ENCODE results near the gene USP37.

The USP37 gene

DNA sequence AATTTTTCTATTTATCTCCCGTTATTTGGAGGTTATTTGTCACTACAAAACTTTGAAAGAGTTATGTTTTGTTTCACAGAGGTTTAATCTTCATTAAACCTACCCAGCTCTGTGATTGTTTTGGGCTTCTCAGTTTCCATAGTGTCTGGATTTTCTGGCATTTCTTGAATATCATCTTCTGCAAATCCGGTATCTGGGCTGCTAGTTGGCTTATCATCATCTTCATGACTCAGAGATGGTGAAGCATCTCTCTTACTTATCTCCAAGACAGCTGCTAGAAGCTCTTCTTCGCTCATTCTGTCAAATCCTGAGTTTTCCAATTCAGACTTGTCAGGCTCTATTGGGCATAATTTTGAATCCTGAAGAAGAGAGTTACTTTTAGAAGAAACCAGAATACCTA lies 93.6 kb downstream of the USP37 start:
- DNase-seq = no peak

DNA sequence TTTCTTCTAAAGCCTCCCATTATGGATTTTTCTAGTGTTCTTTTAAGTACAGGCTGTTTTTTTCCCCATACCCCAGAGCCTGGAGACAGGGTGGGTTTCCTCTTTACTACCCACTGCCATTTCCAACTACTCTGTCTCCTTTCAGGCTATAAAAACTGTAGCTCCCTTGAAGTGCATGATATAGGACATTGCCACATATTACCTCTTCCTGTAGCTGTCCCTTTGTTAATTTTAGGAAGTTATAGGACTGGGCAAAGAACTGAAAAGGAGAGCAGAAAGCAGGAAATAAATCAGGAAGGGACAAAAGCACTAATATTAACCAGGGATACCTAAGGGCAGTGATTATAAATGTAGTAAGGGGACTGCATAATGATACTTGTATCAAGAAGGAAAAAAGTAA lies 95.2 kb downstream of the USP37 start:
- DNase-seq = no peak

DNA sequence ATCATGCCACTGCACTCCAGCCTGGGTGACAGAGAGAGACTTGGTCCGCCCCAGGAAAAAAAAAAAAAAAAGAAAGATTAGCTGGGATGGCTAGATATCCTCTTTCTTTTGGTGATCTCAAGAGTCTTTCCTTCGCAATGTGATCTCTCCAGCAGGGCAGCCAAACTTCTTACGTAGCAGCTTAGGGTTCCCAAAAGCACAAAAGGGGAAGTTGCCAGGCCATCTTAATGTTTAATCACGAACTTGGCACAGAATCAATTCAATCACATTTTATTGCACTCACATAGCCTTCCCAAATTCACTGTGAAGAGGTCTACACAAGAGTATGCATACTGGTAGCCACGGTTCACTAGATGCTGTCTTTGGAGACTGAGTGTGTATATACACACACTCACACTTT lies 96.2 kb downstream of the USP37 start:
- DNase-seq = no peak

DNA sequence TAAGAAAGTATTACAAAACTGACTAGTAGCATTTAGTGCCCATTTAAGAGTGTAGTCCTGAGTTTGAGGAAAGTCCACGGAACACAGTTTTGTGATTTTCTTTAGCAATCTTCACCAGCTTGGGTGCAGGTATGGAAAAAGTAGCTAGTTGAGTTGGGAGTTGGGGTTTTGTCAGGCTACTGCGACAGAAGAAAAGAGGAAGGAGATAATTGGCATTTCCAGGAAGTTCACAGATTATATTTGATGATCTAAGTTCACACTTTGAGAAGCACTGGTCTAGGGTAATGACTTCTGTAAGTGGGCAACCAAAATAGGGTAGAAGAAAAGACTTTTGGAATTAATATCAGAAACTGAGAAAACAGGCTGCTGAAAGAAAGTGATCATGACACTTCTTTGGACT lies 97.1 kb downstream of the USP37 start:
- DNase-seq = no peak

DNA sequence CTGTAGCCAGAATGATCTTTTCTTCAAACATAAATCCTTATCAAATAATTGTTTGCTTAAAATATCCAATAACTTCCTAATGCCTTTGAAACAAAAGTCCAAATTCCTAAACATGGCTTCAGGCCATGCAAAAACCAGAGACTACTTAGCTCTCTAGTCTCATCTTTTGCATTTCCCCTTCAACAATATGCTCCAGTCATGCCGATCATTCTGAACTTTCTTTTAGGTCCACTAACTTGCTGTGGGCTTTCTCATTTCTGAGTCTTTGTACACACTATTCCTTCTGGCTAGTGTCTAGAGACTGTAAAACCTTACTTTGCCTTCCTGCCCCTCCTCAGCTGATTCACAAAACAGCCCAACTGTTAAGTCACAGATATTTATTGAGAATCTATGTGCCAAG lies 97.7 kb downstream of the USP37 start:
- DNase-seq = no peak

DNA sequence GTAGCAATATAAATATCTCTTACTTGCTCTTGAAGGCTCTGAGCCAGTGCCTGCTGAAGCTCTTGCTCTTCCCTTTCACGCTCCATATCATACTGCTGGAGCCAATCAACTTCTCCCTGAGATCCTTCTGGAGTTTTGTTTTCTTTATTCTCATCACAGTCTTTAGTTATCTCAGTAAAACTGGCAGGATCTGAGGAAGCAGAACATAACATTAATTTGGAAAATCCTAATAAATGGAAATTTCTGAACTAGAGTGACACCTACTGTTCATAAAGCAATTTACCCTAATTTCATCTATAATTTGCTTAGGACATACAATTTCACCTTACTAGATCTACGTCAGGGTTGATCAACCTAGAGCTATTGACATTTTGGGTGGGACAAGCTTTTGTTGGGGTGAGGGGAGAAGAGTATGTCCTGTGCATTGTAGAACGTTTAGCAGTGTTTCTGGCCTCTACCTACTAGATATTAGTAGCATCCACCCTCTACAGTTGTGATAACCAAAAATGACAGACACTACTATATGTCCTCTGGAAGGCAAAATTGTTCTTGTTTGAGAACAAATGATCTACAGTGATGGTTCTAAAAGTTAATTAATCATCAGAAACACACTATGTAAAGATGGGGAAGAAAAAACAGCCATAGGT lies 102.0 kb downstream of the USP37 start:
- no peak for DNase-seq

DNA sequence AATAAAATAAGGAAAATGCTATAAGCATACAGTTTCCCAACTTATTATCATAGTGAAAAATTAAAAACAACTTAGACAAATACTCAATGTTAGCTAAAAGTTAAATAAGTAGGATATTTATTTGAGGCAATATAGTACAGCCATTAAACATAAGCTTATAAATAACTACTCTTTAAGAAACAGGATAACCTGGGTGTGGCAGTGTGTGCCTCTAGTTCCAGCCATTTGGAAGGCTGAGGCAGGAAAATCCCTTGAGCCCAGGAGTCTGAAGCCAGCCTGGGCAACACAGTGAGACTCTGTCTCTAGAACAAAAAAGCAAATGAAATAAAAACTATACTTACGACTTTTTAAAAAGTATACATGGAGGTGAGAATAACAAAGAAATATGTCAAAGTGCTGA lies 109.6 kb downstream of the USP37 start:
- no peak for DNase-seq

DNA sequence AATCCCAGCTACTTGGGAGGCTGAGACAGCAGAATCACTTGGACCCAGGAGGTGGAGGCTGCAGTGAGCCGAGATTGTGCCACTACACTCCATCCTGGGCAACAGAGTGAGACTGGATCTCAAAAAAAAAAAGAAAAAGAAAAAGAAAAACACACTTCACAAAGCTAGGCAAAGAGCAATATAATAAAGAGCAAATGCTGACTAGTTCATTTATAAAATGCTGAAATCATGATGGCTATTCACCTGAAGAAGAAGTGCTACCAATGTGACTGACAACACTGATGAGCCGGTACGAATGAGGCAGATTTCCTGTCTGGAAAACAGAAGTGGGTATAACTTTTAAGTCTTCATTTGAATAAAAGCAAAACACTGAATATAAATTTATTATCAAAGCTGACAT lies 111.3 kb downstream of the USP37 start:
- DNase-seq = no peak

DNA sequence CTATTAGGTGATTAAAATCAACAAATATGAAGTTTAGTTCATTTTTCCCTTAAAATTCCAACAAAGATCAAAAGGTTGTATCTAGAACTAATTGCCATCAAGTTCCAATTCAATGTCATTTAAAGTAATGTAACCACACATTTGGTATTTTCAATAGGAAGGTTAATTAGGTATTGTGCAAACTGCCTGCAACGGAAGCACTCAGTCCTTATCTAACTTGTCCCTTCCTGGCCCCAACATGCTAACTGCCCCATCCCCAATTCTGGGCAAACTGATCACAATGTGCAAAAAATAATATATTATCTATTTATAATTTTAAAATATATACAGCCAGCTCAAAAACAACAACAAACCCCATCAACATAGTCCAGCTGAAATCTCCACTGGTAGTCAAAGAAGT lies 116.1 kb downstream of the USP37 start:
- DNase-seq = no peak

DNA sequence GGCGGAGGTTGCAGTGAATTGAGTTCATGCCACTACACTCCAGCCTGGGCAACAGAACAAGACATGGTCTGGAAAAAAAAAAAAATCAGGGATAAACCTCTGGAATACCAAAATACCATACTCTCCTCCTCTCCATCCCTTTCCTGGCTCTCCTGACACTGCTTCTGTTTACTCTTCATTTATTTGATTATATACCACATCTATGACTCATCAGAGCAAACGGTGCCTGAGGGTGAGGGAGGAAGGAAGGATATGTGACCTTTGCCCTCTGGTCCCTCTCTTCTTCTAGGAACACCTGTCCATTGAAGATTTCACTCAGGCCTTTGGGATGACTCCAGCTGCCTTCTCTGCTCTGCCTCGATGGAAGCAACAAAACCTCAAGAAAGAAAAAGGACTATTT lies 119.2 kb downstream of the USP37 start:
- DNase-seq = peak; percentile 55

DNA sequence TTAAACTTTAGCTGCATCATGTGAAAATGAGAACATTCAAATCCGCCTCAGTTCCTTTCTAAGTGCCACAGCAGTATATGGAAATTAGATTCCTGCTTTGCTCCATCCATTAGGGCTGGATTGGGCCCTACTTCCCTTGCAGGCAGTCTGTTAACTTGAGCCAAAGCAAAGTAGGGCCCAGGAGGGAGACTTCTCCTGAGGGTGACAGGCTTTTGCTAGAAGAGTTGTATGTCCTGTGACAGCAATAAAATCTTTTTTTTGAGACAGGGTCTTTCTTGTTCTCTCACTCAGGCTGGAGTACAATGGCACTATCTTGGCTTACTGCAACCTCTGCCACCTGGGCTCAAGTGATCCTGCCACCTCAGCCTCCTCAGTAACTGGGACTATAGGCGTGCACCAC lies 121.1 kb downstream of the USP37 start:
- no peak for DNase-seq

DNA sequence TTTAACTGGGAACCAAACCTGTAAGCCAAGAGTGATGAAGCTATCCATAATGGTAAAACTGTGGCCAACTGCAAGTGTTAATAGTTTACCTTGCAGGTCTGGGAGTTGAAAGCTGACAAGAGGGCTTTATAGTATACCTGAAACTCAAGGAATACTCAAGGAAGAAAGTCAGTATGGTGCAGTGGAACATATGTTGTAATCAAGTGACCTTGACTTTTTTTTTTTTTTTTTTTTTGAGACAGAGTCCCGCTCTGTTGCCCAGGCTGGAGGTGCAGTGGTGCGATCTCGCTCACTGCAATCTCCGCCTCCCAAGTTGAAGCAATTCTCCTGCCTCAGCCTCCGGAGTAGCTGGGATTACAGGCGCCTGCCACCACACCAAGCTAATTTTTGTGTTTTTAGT lies 121.6 kb downstream of the USP37 start:
- no peak for DNase-seq

DNA sequence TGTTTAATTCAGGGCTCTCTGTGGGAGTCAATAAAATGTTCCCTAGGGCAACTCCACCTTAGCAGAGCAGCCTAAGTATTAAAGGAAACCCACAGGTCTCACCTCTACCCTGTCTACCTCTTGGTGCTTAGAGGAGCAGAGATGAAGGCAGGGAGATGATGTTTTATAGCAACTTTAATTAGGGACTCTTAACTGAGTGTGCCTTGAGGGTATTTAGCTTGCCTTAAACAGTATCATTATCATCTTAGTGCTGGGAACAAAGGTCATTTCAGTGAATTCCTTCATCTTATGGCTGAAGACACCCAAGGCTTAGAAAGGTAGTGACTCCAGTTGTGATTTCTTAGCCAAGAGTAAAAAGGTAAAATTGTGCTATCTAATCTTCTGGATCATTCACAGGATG lies 122.5 kb downstream of the USP37 start:
- DNase-seq = no peak

DNA sequence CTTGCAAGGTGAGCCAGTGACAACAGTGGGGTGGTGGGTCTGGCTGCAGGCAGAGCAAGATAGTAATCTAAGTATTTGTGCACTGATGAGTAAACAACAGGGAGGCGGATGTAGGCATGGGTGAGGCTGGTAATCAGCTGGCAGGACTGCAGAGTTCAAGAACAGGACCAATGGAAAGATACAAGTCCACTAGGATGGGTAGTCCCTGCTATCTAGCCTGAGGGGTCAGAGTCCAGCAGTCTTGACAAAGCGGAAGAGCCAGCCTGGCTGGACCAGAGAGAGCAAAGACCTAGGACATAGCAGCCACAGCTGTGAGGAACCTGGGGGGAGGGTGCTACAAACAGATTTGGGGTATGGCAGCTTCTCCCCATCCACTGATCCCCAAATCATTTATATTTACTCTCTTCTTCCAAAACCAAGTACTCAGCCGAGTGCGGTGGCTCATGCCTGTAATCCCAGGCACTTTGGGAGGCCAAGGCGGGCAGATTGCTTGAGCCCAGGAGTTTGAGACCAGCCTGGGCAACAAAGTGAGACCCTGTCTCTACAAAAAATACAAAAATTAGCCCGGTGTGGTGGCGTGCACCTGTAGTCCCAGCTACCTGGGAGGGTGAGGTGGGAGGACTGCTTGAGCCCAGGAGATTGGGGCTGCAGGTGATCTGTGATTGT lies 123.3 kb downstream of the USP37 start:
- no peak for DNase-seq

DNA sequence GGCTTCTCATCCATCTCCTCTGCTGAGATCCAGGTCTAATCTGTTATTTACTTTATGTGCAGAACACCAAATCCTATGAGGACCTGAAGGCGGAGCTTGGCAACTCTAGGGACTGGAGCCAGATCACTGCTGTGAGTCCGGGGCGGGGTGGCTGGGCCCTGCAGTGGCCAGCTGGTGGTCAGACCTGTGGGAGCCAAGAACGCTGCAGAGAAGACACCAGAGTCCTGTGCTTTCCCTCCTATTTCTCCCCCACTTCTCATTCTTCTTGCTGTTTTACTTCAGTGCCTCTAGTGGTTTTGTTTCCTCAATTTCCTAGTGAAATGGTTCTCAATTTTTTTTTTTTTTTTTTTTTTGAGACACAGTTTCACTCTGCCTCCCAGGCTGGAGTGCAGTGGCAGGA lies 129.6 kb downstream of the USP37 start:
- DNase-seq = no peak

DNA sequence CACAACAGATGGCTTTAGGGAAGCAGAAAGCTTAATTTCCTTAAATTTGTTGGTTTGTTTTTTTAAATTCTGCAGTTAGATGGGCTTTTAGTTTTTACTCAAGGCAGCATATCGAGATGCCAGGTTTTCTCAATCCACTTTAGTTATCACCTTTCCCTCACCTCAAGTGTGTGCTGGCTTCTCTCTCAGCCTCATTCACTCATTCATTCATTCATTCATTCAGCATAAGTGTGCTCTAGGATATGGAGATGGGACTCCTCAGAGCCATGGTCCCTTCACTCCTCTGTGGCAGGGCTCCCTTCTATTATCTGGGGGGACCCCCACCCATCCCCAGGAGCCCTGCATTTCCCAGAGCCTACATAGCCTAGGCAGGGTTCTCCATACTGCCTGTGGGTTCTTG lies 130.2 kb downstream of the USP37 start:
- no peak for DNase-seq

DNA sequence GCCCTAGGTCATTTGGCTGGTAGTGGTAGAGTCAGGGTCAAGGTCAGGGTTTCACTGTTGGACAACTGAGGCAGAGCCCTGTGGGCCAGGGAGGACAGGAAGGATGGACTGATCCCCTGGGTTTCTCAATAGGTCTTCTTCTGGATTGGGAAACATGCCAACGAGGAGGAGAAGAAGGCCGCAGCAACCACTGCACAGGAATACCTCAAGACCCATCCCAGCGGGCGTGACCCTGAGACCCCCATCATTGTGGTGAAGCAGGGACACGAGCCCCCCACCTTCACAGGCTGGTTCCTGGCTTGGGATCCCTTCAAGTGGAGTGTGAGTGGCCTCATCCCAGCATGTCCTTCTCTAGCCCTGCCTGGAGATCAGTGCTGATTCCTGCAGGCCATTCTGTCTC lies 131.2 kb downstream of the USP37 start:
- no peak for DNase-seq

DNA sequence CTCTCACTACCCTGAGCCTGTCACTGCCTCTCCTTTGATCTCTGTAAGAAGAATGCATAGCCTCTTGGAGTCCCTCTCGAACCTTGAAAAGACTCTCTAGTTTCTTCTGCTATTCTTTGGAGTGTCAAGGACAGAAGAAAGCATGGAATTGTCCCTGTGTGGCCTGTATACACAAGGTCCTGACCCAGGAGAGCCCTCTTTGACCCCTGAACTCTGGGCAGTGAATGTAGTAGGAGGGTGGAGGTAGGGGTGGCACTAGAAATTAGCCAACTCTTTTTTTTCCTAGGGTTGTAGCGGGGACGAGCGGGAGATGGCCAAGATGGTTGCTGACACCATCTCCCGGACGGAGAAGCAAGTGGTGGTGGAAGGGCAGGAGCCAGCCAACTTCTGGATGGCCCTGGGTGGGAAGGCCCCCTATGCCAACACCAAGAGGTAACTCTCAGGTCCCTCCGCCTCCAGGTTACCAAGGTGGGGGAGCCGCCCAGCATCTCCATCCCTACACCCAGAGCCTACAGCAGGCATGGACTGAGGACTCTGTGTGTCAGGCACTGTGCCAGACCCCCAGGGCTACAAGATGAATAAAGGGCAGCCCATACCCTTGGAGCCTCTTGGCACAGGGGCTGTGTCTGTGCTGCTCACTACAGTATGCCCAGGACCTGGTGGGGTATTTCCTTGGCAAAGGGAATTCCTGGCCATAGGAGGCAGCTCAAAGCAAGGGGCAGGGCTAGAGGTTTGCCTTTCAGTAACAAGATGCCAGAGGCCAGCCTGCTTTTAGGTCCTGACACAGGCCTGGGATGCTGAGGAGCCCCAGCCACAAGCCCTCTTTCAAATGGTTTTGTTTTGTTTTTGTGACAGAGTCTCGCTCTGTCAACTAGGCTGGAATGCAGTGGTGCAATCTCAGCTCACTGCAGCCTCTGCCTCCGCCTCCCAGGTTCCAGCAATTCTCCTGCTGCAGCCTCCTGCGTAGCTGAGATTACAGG lies 132.9 kb downstream of the USP37 start:
- no peak for DNase-seq

DNA sequence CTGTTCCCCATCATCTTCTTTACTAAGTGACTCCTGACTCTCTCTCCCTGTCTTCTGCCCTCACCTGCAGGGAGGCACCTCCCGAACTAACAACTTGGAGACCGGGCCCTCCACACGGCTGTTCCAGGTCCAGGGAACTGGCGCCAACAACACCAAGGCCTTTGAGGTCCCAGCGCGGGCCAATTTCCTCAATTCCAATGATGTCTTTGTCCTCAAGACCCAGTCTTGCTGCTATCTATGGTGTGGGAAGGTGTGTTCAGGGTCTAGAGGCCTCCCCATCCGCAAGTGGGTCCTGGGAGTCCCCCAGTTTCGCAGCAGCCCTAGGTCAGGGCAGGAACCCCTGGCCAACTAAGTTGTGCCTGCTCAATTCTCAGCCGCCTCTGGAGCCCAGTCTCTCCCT lies 133.7 kb downstream of the USP37 start:
- DNase-seq = no peak

DNA sequence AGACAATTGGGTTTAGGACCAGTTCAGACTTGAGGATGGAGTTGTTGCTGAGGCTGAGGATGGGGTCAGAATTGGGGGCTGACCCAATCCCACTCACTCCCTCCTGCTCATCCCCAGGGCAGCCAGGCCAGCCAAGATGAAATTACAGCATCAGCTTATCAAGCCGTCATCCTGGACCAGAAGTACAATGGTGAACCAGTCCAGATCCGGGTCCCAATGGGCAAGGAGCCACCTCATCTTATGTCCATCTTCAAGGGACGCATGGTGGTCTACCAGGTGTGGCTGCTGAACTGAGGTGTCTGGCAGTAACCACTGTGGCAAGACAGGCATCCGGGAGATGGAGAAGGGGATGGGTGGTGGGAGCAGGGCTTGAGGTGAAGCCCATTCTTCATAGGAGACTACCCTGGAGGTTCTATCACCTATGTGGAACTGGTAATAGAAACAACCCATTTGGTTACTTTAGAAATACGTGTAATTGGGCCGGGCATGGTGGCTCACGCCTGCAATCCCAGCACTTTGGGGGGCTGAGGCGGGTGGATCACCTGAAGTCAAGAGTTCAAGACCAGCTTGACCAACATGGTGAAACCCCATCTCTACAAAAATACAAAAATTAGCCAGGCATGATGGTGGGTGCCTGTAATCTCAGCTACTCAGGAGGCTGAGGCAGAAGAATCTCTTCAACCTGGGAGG lies 135.3 kb downstream of the USP37 start:
- DNase-seq = no peak

DNA sequence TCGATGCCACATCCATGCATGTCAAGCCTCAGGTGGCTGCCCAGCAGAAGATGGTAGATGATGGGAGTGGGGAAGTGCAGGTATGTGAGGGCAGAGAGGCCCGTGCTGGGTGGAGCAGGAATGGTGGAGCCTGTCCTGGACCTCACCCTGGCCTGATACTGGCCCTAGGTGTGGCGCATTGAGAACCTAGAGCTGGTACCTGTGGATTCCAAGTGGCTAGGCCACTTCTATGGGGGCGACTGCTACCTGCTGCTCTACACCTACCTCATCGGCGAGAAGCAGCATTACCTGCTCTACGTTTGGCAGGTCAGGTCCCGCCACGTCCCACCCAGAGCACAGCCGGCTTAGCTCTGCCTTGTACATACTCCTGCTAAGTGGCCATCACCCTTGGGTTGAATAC lies 136.3 kb downstream of the USP37 start:
- DNase-seq = no peak

DNA sequence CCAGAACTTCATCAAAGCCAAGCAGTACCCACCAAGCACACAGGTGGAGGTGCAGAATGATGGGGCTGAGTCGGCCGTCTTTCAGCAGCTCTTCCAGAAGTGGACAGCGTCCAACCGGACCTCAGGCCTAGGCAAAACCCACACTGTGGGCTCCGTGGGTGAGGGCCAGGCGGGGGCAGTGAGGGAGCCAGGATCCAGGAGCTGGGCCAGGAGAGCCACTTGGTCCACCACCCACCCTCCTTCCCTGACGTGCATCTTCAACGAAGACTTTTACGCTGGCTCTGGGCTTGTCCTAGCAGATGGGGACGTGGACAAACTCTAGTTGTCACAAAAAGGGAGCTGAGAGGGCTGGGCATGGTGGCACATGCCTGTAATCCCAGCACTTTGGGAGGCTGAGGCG lies 137.4 kb downstream of the USP37 start:
- DNase-seq = no peak

DNA sequence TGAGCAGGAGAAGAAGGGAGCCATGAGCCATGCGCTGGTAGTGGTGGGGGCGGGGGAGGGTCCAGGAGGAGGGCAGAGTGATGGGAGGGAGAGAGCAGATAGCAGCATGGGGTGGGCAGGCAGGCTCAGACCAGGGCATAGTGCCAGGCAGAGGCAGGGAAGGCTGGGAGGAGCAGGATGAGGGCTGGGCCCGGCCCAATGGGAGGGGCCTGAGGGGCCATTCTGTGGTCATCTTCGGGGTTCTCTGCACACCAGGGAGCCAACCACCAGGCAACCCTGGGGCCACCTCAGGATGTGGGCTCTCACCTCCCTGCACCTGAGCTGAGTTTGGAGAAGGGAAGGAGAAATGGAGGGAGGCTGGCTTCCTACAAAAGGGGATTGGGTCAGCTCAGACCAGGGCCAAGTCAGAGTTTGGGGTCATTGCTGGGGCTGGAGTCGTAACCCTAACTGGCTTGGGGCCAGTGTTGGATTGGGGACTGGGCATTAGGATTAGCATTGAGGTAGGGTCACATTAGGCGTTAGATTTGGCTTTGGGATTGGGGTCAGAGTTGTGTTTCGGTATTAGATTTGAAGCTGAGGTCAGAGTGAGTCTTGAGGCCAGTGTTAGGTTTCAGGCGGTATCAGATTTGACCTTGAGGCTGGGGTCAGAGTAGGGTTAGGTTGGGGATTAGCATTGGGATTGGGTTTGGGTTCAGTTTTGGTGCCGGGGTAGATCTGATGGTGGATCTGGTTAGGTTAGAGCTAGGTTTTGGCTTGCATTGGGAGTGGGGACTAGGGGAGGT lies 138.0 kb downstream of the USP37 start:
- DNase-seq = no peak
